Osteoblast (primary cell): ENCODE data around the gene SORCS1. TPM values are rescaled to one million over a fixed set of nuclear protein-coding genes. Genes with fewer than 3 reads are reported as not detected.

Source experiments
- DNase-seq: peaks from one replicate; pipeline ENCODE4 v3.0.0; 2011; ENCODE audit warnings: low spot score, mixed read lengths; ENCODE audit not compliant: insufficient read length; ENCODE audit errors: missing footprints
- H2AFZ ChIP-seq: 2 replicates; pipeline ENCODE4 v1.6.0; 2011; ENCODE audit warnings: mild to moderate bottlenecking, low read length
- H3K27ac ChIP-seq: 2 replicates; pipeline ENCODE4 v1.5.1; 2011; ENCODE audit warnings: mild to moderate bottlenecking, low read depth, low read length, moderate library complexity
- H3K27me3 ChIP-seq: 2 replicates; pipeline ENCODE4 v1.6.0; 2012; ENCODE audit warnings: mild to moderate bottlenecking, control low read depth, inconsistent platforms, low read length, moderate library complexity; ENCODE audit not compliant: insufficient read depth
- H3K36me3 ChIP-seq: 2 replicates; pipeline ENCODE4 v1.5.1; 2011; ENCODE audit warnings: mild to moderate bottlenecking, low read length, control low read depth, moderate library complexity; ENCODE audit not compliant: insufficient read depth
- H3K4me1 ChIP-seq: 2 replicates; pipeline ENCODE4 v1.5.1; 2011; ENCODE audit warnings: mild to moderate bottlenecking, low read length, control low read depth, moderate library complexity; ENCODE audit not compliant: insufficient read depth
- H3K4me2 ChIP-seq: 2 replicates; pipeline ENCODE4 v1.6.0; 2011; ENCODE audit warnings: mild to moderate bottlenecking, low read length; ENCODE audit not compliant: insufficient read depth
- H3K4me3 ChIP-seq: fragments of 200-600 bp; sonication (generic); 3 replicates; pipeline ENCODE4 v1.5.1; 2012; ENCODE audit warnings: mild to moderate bottlenecking, low read length, inconsistent platforms; ENCODE audit not compliant: insufficient read depth
- H3K79me2 ChIP-seq: 2 replicates; pipeline ENCODE4 v1.6.0; 2012; ENCODE audit warnings: mild to moderate bottlenecking, low read length, control low read depth, inconsistent platforms; ENCODE audit not compliant: insufficient read depth
- H3K9me3 ChIP-seq: 2 replicates; pipeline ENCODE4 v1.5.1; 2011; ENCODE audit warnings: low read depth, low read length, control low read depth
- H4K20me1 ChIP-seq: 2 replicates; pipeline ENCODE4 v1.6.0; 2012; ENCODE audit warnings: mild to moderate bottlenecking, low read length, control low read depth; ENCODE audit not compliant: insufficient read depth
- total RNA-seq: library from RNA; depleted of rRNA; stranded (reverse); fragments of >200 nt; gene quantifications from 2 replicates; pipeline ENCODE4 v1.2.3, GENCODE V29; 2012
- TF ChIP-seq, protein P1 (sequence below): IDR thresholded peaks from 2 replicates; pipeline ENCODE4 v1.5.1; 2011; ENCODE audit warnings: mild to moderate bottlenecking, low read depth, low read length, moderate library complexity; ENCODE audit errors: extremely low read depth

The SORCS1 gene
- total RNA-seq, 1 donor: not detected

DNA sequence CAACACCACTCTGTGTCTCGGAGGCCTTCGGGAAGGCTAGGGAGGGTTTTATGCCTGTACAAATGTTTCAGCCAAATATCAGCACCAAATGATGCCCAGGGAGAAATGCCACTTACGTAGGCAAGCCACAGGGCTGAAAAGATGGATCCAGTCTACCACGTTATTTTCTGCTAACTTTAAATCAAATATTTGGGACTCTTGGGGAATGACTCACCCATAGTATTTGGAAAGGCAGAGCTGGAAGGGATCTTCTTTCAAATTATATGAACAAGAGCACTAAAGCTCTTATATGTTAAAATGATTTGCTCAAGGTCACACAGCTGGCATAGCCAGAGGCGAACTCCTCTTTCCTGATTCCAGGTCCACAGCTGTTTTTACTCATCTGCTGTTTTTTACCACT, 591.4 kb downstream of the SORCS1 start:
- no peak for DNase-seq
- no peaks in the 10 kb centered on the region for H3K36me3 ChIP-seq
- no peak overlapping the region for H2AFZ ChIP-seq
- H3K9me3 ChIP-seq: peaks cover 4% of the 10 kb centered on the region
- H3K27ac ChIP-seq: no peak overlapping the region
- H3K4me1 ChIP-seq: no peaks in the 10 kb centered on the region
- H3K4me3 ChIP-seq: no peak overlapping the region
- H3K79me2 ChIP-seq: no peaks in the 10 kb centered on the region
- H4K20me1 ChIP-seq: no peaks in the 10 kb centered on the region
- no peaks in the 10 kb centered on the region for H3K27me3 ChIP-seq
- H3K4me2 ChIP-seq: no peak overlapping the region
- TF ChIP-seq, protein P1, sequence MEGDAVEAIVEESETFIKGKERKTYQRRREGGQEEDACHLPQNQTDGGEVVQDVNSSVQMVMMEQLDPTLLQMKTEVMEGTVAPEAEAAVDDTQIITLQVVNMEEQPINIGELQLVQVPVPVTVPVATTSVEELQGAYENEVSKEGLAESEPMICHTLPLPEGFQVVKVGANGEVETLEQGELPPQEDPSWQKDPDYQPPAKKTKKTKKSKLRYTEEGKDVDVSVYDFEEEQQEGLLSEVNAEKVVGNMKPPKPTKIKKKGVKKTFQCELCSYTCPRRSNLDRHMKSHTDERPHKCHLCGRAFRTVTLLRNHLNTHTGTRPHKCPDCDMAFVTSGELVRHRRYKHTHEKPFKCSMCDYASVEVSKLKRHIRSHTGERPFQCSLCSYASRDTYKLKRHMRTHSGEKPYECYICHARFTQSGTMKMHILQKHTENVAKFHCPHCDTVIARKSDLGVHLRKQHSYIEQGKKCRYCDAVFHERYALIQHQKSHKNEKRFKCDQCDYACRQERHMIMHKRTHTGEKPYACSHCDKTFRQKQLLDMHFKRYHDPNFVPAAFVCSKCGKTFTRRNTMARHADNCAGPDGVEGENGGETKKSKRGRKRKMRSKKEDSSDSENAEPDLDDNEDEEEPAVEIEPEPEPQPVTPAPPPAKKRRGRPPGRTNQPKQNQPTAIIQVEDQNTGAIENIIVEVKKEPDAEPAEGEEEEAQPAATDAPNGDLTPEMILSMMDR: no peak

DNA sequence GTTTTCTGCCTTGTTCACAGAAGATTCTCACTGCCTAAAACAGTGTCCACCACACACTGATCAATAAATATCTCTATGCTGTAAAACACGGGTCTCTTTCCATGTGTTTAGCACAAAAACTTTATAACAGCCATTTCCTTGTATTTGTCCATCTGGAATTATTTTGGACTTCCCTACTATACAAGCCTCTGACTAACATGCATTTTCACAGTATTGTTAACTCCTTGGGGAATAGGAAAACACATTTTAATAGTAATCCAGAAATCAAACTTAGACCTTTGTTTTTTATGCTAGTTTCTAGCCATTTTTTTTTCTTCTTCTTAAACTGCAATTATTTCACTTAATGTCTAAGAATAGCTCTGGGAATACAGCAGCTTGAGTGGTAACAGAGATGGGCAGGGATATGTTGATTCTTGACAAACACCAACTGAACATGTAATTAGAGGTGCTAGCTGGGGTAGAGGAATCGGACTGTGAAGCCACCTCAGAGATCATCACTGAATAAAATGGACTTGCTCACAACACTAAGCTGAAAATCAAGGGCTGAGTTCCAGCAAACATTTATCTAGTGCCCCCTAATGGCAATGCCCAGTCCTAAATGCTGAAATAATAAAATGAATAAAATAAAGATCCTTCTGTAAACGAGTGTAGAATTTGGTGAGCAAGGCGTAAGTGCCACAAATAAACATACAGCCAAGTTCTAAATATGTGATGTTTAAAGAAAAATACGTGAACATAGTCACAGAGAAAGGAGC, 593.1 kb downstream of the SORCS1 start:
- no peak overlapping the region for H2AFZ ChIP-seq
- no peak overlapping the region for H3K4me3 ChIP-seq
- no peaks in the 10 kb centered on the region for H3K27me3 ChIP-seq
- peaks cover 5% of the 10 kb centered on the region for H3K9me3 ChIP-seq
- H4K20me1 ChIP-seq: no peaks in the 10 kb centered on the region
- H3K36me3 ChIP-seq: no peaks in the 10 kb centered on the region
- H3K4me1 ChIP-seq: no peaks in the 10 kb centered on the region
- H3K79me2 ChIP-seq: no peaks in the 10 kb centered on the region
- TF ChIP-seq, protein P1: no peak
- H3K4me2 ChIP-seq: no peak overlapping the region
- no peak overlapping the region for H3K27ac ChIP-seq
- no peak for DNase-seq

DNA sequence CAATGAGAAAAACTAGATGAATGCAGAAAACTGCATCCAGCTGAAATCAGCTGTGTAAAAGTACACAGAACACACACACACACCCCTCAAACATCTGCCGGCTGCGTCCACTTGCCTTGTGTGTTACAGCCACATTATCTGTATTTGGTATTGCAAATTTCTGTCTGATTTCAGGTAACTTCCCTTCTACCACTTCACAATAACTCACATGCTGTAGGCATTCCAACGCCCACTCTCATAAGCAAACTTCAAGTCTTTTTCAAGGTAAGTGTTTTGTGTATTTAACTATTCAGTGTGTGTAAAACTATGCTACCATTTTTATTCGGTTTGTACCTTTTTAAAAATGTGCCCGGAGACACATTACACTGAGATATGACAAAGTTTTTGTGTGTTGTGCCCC, 594.2 kb downstream of the SORCS1 start:
- Histone ChIP-seq H3K9me3 (peaks cover 3% of the 10 kb centered on the region), H3K27ac (no peak overlapping the region), H3K79me2 (no peaks in the 10 kb centered on the region), H2AFZ (no peak overlapping the region), H3K4me3 (no peak overlapping the region), H3K4me1 (no peaks in the 10 kb centered on the region), H4K20me1 (no peaks in the 10 kb centered on the region), H3K36me3 (no peaks in the 10 kb centered on the region), H3K4me2 (no peak overlapping the region), H3K27me3 (no peaks in the 10 kb centered on the region)
- no peak for DNase-seq
- TF ChIP-seq, protein P1: no peak

DNA sequence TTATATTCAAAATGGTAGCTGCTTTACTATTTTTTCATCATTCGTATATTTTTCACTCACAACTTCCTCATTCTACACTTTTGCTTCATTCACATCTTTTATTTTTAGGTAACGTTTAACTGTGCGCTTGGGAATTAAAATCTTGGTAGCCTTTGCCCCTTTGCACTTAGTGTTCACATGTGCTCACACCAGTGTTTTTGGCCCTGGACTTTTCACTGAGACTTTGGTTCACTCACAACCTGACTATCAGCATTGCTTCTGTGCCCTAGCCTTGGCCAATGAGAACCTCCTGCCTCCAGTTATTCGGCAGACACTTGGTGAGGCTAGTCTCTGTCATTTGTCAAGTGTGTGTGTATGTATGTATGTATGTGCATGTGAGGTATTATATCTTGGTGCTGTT, 596.9 kb downstream of the SORCS1 start:
- TF ChIP-seq, protein P1: no peak
- Histone ChIP-seq H3K4me3 (no peak overlapping the region), H3K4me2 (no peak overlapping the region), H3K79me2 (no peaks in the 10 kb centered on the region), H2AFZ (no peak overlapping the region), H4K20me1 (no peaks in the 10 kb centered on the region), H3K27ac (no peak overlapping the region), H3K9me3 (peaks cover 3% of the 10 kb centered on the region), H3K36me3 (no peaks in the 10 kb centered on the region), H3K27me3 (no peaks in the 10 kb centered on the region), H3K4me1 (no peaks in the 10 kb centered on the region)
- no peak for DNase-seq
